Subcutaneous abdominal adipose tissue (tissue), 5 donors: ENCODE results near the gene CACNG8.
"Not testable (repeated sequence)": the region's sequence is repeated elsewhere in the genome, so short reads cannot be mapped to it uniquely, and the experiment has no call there.

Source experiments
- H3K27ac ChIP-seq: one replicate; pipeline ENCODE4 v1.7.0; 2013; ENCODE audit warnings: low read depth, mild to moderate bottlenecking, inconsistent platforms, low read length, moderate library complexity
- H3K27me3 ChIP-seq, 5 donors: one replicate each; pipeline ENCODE4 v1.7.0; 2013; ENCODE audit warnings: low read length in 5 of 5, inconsistent platforms in 1 of 5; ENCODE audit not compliant: control insufficient read depth in 5 of 5, insufficient read depth in 4 of 5
- H3K36me3 ChIP-seq, 5 donors: one replicate each; pipeline ENCODE4 v1.7.0; 2013; ENCODE audit warnings: low read length in 5 of 5; ENCODE audit not compliant: control insufficient read depth in 5 of 5, insufficient read depth in 5 of 5
- H3K4me1 ChIP-seq, 5 donors: one replicate each; pipeline ENCODE4 v1.7.0; 2013; ENCODE audit warnings: low read length in 5 of 5, mild to moderate bottlenecking in 3 of 5, moderate library complexity in 1 of 5; ENCODE audit not compliant: control insufficient read depth in 5 of 5, insufficient read depth in 5 of 5
- H3K4me3 ChIP-seq, 5 donors: one replicate each; pipeline ENCODE4 v1.7.0; 2013; ENCODE audit warnings: low read length in 5 of 5, low read depth in 1 of 5
- H3K9ac ChIP-seq, 5 donors: one replicate each; pipeline ENCODE4 v1.7.0; 2013; ENCODE audit warnings: low read length in 5 of 5, mild to moderate bottlenecking in 4 of 5, moderate library complexity in 3 of 5
- H3K9me3 ChIP-seq, 5 donors: one replicate each; pipeline ENCODE4 v1.7.0; 2013; ENCODE audit warnings: low read length in 5 of 5; ENCODE audit not compliant: control insufficient read depth in 5 of 5
- donor health status: healthy.
- donor health status: healthy.
- donor health status: healthy.
- donor health status: healthy.
- donor health status: healthy.

CACNG8 gene

DNA sequence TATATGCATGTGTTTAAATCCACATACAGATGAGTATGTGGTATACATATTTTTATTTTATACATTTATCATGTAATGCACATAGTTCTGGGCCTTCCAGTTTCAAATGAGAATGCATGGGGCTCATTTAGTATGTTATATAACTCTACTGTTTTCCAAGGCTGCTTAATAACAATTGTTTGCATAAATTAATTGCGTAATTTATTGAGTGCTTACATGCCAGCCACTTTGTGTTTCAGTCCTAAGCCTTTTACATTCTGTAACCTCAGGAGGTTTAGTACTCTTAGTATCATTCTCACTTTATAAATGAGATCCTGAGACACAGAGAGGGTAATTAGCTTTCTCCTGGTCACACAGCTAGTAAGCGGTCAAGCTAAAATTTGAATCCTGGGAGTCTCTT, 16.7 kb upstream of the CACNG8 start:
- Histone ChIP-seq H3K4me3 (no peak overlapping the region), H3K27me3 (peaks cover 9 to 37% (median 33%) of the 10 kb centered on the region in 5 donors), H3K9ac (no peak overlapping the region), H3K27ac (no peak overlapping the region), H3K9me3 (peaks cover 0 to 4% (median 0%) of the 10 kb centered on the region in 5 donors), H3K4me1 (peaks cover 0 to 4% (median 0%) of the 10 kb centered on the region in 5 donors), H3K36me3 (no peaks in the 10 kb centered on the region)

DNA sequence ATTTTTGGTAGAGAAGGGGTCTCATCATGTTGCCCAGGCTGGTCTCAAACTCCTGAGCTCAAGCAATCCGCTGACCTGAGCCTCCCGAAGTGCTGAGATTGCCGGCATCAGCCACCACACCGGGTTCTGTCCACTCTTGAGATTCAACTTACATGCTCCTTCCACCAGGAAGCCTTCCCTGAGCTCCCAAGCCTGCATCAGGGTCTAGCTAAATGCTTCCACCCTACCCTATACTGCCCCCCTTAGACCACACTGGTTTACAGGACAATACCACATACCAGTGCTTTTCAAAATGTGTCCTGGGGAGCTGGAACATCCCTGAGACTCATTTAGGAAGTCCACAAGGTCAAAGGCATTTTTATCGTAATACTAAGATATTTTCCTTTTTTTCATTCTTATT, 15.1 kb upstream of the CACNG8 start:
- Histone ChIP-seq H3K9me3 (no peaks in the 10 kb centered on the region), H3K27me3 (peaks cover 3 to 30% (median 19%) of the 10 kb centered on the region in 5 donors)

DNA sequence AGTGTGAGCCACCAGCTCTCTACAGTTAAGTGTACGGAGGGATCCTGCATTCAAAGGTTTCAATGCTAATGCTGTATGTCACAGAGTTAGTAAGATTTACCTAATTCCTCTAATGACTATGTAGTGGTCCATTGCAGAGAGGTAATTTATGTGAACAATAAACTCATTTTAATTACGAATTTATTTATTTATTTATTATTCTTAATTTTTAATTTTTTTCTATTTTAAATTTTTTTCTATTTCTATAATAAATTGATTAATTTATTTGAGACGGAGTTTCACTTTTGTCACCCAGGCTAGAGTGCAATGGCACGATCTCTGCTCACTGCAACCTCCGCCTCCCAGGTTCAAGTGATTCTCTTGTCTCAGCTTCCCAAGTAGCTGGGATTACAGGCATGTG, 14.1 kb upstream of the CACNG8 start:
- not testable (repeated sequence) for H3K27ac ChIP-seq, H3K36me3 ChIP-seq, H3K9me3 ChIP-seq, H3K9ac ChIP-seq, H3K4me1 ChIP-seq, H3K4me3 ChIP-seq
- H3K27me3 ChIP-seq, result peaks cover 0 to 27% (median 13%) of the 10 kb centered on the region in 5 donors

More for the DNA sequence above, 15.1 kb upstream of the CACNG8 start:
- H3K9ac ChIP-seq, result no peak overlapping the region
- H3K4me3 ChIP-seq, result no peak overlapping the region
- H3K27ac ChIP-seq, result no peak overlapping the region
- no peaks in the 10 kb centered on the region for H3K36me3 ChIP-seq
- H3K4me1 ChIP-seq, result peaks cover 0 to 8% (median 0%) of the 10 kb centered on the region in 5 donors

DNA sequence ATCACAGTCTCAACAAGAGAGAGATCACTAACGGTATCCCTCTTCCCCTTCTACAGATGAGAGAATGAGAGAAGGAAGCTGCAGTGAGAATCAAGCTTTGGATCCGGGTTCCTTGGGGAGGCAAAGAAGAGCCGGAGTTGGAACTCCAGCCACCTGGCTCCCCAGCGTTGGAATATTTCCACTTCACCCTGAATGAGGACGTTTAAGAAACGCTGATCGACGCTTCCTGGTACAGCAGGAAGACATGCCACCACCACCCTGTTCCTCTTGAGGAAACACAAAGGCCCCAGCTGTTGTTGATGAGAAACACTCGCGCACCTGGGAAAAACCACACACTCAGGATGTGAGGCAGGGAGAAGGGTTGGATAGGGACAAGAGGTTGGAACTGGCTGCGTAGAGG, 11.3 kb upstream of the CACNG8 start:
- Histone ChIP-seq H3K4me1 (peaks cover 0 to 8% (median 0%) of the 10 kb centered on the region in 5 donors), H3K36me3 (no peaks in the 10 kb centered on the region), H3K4me3 (no peak overlapping the region), H3K9me3 (peaks cover 0 to 3% (median 0%) of the 10 kb centered on the region in 5 donors), H3K27ac (no peak overlapping the region), H3K9ac (no peak overlapping the region), H3K27me3 (peaks cover 0 to 23% (median 3%) of the 10 kb centered on the region in 5 donors)

DNA sequence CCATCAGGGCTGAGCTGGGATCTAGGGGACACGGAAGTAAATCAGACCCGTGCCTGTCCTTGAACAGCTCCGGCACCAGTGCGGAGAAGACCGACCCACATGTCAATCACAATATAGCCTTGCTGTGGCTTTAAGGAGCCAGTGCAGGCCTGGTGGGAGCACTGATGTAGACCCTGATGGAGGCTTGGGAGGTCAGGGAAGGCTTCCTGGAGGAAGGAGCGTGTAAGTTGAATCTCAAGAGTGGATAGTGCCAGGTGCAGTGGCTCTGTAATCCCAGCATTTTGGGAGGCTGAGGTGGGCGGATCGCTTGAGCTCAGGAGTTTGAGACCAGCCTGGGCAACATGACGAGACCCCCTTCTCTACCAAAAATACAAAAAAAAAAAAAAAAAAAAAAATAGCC, 10.8 kb upstream of the CACNG8 start:
- H3K9me3 ChIP-seq, result peaks cover 0 to 3% (median 0%) of the 10 kb centered on the region in 5 donors
- peaks cover 0 to 25% (median 3%) of the 10 kb centered on the region in 5 donors for H3K27me3 ChIP-seq

DNA sequence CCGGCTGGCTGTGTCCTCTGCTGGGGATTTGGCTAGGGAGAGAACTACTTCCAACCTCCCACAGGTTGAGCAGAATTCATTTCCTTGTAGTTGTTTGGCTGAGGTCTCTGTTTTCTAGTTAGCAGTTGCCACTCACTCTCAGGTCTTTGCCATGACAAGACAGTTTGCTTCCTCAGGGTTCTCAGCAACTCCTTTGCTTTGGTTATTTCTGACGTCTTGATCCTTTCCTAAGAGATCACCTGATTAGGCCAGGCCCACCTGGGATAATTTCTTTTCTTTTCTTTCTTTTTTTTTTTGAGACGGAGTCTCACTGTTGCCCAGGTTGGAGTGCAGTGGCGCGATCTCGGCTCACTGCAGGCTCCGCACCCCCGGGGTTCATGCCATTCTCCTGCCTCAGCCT, 9.4 kb upstream of the CACNG8 start:
- Histone ChIP-seq H3K4me1 (peaks cover 0 to 8% (median 0%) of the 10 kb centered on the region in 5 donors), H3K27ac (no peak overlapping the region), H3K4me3 (no peak overlapping the region), H3K9ac (no peak overlapping the region), H3K36me3 (no peaks in the 10 kb centered on the region), H3K9me3 (peaks cover 0 to 3% (median 0%) of the 10 kb centered on the region in 5 donors), H3K27me3 (peaks cover 4 to 32% (median 15%) of the 10 kb centered on the region in 5 donors)

More for the DNA sequence above, 10.8 kb upstream of the CACNG8 start:
- Histone ChIP-seq H3K9ac (no peak overlapping the region), H3K4me3 (no peak overlapping the region), H3K36me3 (no peaks in the 10 kb centered on the region), H3K27ac (no peak overlapping the region), H3K4me1 (peaks cover 0 to 8% (median 0%) of the 10 kb centered on the region in 5 donors)

DNA sequence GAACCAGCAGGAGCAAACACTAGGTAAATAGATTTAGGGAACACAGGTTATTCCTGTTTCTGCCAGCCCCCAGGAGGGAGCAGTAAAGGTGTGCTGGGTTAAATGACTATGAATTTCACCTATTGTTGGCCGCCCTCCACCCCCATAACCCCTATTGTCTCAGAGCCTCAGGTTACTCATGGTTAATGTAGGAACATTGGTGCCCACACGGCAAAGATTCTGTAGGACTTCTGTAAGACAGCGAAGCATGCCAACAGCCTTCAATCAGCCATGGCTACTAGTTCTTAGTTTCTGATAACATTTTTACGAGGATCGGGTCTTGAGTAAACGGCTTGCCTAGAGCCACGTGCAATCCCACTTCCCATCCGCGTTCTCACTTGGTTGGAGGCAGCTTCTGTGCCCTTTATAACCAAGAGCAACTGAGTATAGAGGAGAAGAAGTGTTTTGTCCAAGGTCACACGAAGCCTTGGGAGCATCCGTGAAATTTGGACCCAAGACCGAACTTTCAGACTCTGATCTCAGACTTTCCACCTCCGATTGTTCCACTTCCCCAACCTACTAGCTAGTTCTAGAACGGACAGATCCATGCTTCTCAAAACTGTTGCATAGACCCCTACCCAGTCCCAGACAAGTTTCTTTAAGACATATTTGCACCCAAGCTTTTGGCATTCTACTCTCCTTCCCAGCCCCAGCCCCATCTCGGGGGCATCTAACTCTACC, 5.1 kb upstream of the CACNG8 start:
- Histone ChIP-seq H3K27ac (no peak overlapping the region), H3K9ac (no peak overlapping the region), H3K9me3 (peaks cover 0 to 3% (median 0%) of the 10 kb centered on the region in 5 donors), H3K4me1 (no peaks in the 10 kb centered on the region), H3K36me3 (no peaks in the 10 kb centered on the region), H3K27me3 (peaks cover 16 to 52% (median 39%) of the 10 kb centered on the region in 5 donors), H3K4me3 (no peak overlapping the region)

DNA sequence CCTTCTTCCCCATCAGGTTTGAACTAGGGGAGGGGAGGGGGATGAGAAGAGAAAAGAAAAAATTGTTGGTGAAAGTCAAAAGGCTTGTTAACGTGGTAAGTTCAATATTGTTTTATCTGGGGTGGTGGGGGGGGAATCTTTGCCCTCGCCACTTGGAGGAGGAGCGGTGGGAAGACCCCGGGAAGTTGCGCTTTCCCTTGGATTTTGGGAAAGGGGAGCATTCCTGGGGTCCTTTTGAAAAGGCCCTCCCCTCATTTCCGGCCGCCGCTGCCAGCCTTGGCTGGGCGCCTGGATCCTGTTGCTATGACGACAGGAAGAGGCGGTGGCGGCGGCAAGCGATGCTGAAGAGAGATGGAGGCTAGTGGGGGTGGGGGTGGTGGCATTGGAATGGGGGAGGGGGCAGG, 4.6 kb upstream of the CACNG8 start:
- peaks cover 0 to 3% (median 0%) of the 10 kb centered on the region in 5 donors for H3K9me3 ChIP-seq
- no peaks in the 10 kb centered on the region for H3K36me3 ChIP-seq
- H3K27me3 ChIP-seq, result peaks cover 18 to 54% (median 40%) of the 10 kb centered on the region in 5 donors
- H3K27ac ChIP-seq, result no peak overlapping the region
- no peaks in the 10 kb centered on the region for H3K4me1 ChIP-seq
- no peak overlapping the region for H3K4me3 ChIP-seq
- H3K9ac ChIP-seq, result no peak overlapping the region

DNA sequence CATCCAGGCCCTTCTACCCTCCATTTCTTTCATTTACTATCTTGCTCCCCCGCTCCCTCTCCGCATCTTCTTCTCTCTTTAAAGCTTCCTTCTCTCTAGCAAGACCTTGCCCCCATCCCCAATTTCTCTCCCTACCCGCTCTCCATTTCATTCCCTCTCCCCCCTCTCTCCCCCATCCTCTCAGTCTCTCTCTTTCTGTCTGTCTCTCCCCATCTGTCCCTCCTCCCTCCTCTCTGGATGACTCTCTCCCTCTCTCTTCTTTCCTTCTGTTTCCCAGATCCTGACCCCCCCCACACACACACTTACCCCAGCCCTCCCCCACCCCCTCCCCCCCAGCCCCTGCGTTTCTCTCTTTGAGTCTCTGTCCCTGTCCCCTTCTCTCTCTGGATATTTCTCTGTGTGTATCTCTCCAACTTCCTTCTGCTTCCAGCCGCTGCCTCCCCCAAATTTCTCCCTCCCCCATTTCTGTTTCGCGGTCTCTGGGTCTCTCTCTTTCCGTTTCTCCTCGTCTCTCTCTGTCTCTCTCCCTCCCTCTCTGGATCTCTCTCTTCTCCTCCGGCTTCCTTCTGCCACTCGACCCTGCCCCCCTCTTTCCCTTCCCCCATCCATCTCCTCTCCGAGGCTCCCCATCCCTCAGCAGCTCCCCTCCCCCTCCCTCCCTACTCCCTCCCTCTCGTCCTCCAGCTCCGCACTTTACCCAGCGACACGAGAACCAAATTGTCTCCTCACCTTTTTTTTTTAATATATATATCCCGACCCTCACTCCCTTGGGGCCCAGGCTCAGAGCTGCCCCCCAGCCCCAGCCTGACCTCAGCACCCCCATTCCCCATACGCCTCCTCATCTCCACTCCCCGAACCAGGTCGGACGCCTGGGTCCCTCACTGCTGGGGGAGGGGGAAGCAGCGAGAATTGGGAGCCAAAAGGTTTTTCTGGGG, 3.6 kb upstream of the CACNG8 start:
- no peaks in the 10 kb centered on the region for H3K36me3 ChIP-seq
- H3K27me3 ChIP-seq, result peaks cover 27 to 60% (median 46%) of the 10 kb centered on the region in 5 donors
- H3K9ac ChIP-seq, result no peak overlapping the region
- peaks cover 0 to 1% (median 0%) of the 10 kb centered on the region in 5 donors for H3K9me3 ChIP-seq
- H3K4me3 ChIP-seq, result no peak overlapping the region
- H3K4me1 ChIP-seq, result peaks cover 0 to 2% (median 0%) of the 10 kb centered on the region in 5 donors
- H3K27ac ChIP-seq, result no peak overlapping the region

DNA sequence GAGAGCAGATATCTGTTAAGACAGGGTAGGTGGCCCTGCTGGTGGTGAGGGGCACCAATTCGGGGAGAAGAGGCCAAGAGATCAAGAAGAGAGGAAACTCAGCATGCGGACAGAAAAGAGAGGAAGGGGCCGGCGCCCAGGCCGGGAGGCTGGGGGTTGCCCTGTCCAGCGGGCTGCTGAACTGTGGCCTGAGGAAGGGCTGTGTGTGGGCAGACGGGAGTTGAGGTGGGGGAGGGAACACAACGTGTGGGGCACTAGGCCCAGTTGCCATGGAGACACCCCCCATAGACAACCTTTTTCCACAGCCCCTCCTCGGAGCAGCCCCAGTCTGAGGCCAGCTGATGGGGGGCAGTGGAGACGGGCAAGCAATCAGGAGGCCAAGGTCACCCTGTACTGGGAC, 2.5 kb upstream of the CACNG8 start:
- peaks cover 33 to 63% (median 54%) of the 10 kb centered on the region in 5 donors for H3K27me3 ChIP-seq

More for the DNA sequence above, 2.5 kb upstream of the CACNG8 start:
- no peaks in the 10 kb centered on the region for H3K36me3 ChIP-seq
- H3K9ac ChIP-seq, result no peak overlapping the region
- peaks cover 0 to 11% (median 0%) of the 10 kb centered on the region in 5 donors for H3K4me1 ChIP-seq
- H3K4me3 ChIP-seq, result no peak overlapping the region
- H3K27ac ChIP-seq, result no peak overlapping the region
- H3K9me3 ChIP-seq, result no peaks in the 10 kb centered on the region
